Tibial nerve (tissue), 4 donors: ENCODE results near the gene TMEM63C. TPM values are rescaled to one million over a fixed set of nuclear protein-coding genes. Genes with fewer than 3 reads are reported as not detected.

Experiments used
- DNase-seq, 2 donors: peaks; one replicate each; pipeline ENCODE4 v3.0.0-alpha.2; 2019; ENCODE audit warnings: low spot score in 2 of 2
- H3K27ac ChIP-seq, 4 donors: fragments of 200-600 bp; sonication (generic) in 3 of 4; one replicate each; pipeline ENCODE4 v1.5.1; 2017 to 2019; ENCODE audit warnings: mild to moderate bottlenecking in 1 of 4
- H3K27me3 ChIP-seq, 2 donors: fragments of 200-600 bp; sonication (generic) in 1 of 2; one replicate each; pipeline versions ENCODE4 v1.5.1 to v1.6.0; 2017 to 2019
- H3K36me3 ChIP-seq, 3 donors: fragments of 200-600 bp; sonication (generic); one replicate each; pipeline ENCODE4 v1.5.1; 2018 to 2019
- H3K4me1 ChIP-seq, 4 donors: fragments of 200-600 bp; sonication (generic) in 3 of 4; one replicate each; pipeline ENCODE4 v1.5.1; 2017 to 2019
- H3K4me3 ChIP-seq, 4 donors: fragments of 200-600 bp; sonication (generic) in 3 of 4; one replicate each; pipeline ENCODE4 v1.5.1; 2017 to 2019; ENCODE audit warnings: mild to moderate bottlenecking in 1 of 4, moderate library complexity in 1 of 4
- H3K9me3 ChIP-seq, 4 donors: fragments of 200-600 bp; sonication (generic) in 3 of 4; one replicate each; pipeline ENCODE4 v1.5.1; 2017 to 2019
- CTCF ChIP-seq, 5 experiments: fragments of 200-600 bp in 3 of 5; fragments of 450-650 bp in 2 of 5; sonication (generic) in 3 of 5; IDR thresholded peaks; one replicate each; pipeline ENCODE4 v1.5.1; 2016 to 2019; ENCODE audit warnings: antibody characterized with exemption in 5 of 5, mild to moderate bottlenecking in 3 of 5, moderate library complexity in 2 of 5
- EP300 ChIP-seq, 2 donors: sonication (generic); formaldehyde crosslinking; IDR thresholded peaks; one replicate each; pipeline ENCODE4 v1.6.1; 2017; ENCODE audit warnings: antibody characterized with exemption in 2 of 2, mild to moderate bottlenecking in 1 of 2
- POLR2A ChIP-seq, 2 donors: fragments of 450-650 bp; IDR thresholded peaks; one replicate each; pipeline ENCODE4 v1.6.1; 2017; ENCODE audit warnings: antibody characterized with exemption in 2 of 2, mild to moderate bottlenecking in 2 of 2, moderate library complexity in 2 of 2
- WGBS, 2 donors: methylation state at CpG; one replicate each; pipeline ENCODE4 v1.1.5; 2018; 5-methylcytosine and 5-hydroxymethylcytosine counted together
- total RNA-seq, 4 donors: library from RNA; depleted of rRNA; stranded (reverse); fragments of >200 nt; gene quantifications; one replicate each; pipeline ENCODE4 v1.1.0, GENCODE V29; 2016

The TMEM63C gene
- total RNA-seq, 4 donors from 2014 or later: not detected

DNA sequence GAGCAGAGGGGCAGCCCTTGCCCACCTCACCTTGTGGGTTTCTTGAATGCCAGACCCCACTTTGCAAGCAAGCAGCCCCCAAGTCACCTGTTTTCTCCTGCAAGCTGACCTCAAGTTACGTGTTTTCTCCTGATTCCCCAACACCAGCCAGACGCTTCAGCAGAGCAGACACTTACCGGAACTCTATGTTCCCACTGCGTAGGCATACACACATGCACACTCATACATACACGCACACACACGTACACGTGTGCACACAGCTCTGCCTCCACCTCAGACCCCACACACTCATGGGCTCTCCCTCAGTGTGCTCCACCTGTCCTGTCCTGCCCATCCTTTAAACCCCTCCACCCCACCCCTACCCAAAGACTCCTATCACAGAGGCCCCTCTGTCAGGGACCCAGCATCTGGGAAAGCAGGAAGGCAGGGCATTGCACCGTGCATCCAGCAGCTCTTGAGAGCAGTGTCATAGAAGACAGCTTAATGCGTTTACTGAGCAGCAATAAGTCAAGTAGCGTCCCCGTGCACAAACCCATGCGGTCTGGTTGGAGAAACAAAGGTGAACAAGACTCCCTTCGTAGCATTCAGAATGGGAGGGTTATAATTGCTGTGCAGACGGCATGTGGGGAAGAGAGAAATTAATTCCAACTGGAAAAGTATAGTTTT is 44.4 kb downstream of the TMEM63C start:
- no peak for DNase-seq
- Histone ChIP-seq H3K27me3 (no peaks in the 10 kb centered on the region), H3K36me3 (no peaks in the 10 kb centered on the region), H3K9me3 (peaks cover 0 to 5% (median 0%) of the 10 kb centered on the region in 4 donors), H3K4me1 (no peaks in the 10 kb centered on the region), H3K4me3 (no peak overlapping the region), H3K27ac (no peak overlapping the region)
- WGBS, 2 donors: 75 to 81% methylated on average over 14 of the region's 14 CpGs
- TF ChIP-seq POLR2A (IDR thresholded peaks at IDR 0.05): no peak
- TF ChIP-seq EP300 (IDR thresholded peaks at IDR 0.05): no peak
- TF ChIP-seq CTCF (IDR thresholded peaks at IDR 0.05): no peak

- 50 to 60% methylated on average over 6 of the region's 6 CpGs for WGBS, 2 donors
- no peak for DNase-seq
- no peaks in the 10 kb centered on the region for H3K27me3 ChIP-seq
- no peak for TF ChIP-seq EP300 (IDR thresholded peaks at IDR 0.05)
- TF ChIP-seq CTCF (IDR thresholded peaks at IDR 0.05): no peak
- TF ChIP-seq POLR2A (IDR thresholded peaks at IDR 0.05): no peak
- H3K4me1 ChIP-seq: no peaks in the 10 kb centered on the region
- H3K9me3 ChIP-seq: peaks cover 0 to 6% (median 0%) of the 10 kb centered on the region in 4 donors
- H3K36me3 ChIP-seq: no peaks in the 10 kb centered on the region
- H3K27ac ChIP-seq: no peak overlapping the region
- H3K4me3 ChIP-seq: no peak overlapping the region
Observed at GRCh38 chr14:77228056-77228455, 46.5 kb downstream of the TMEM63C start.

GRCh38 chr14:77230914-77231313 is 49.3 kb downstream of the TMEM63C start:
- no peak for TF ChIP-seq POLR2A (IDR thresholded peaks at IDR 0.05)
- TF ChIP-seq CTCF (IDR thresholded peaks at IDR 0.05): no peak
- TF ChIP-seq EP300 (IDR thresholded peaks at IDR 0.05): no peak
- Histone ChIP-seq H3K27ac (no peak overlapping the region), H3K4me1 (no peaks in the 10 kb centered on the region), H3K9me3 (peaks cover 0 to 6% (median 0%) of the 10 kb centered on the region in 4 donors), H3K36me3 (no peaks in the 10 kb centered on the region), H3K27me3 (no peaks in the 10 kb centered on the region), H3K4me3 (no peak overlapping the region)
- WGBS, 2 donors: 75 to 81% methylated on average over 2 of the region's 2 CpGs
- DNase-seq: no peak

DNA sequence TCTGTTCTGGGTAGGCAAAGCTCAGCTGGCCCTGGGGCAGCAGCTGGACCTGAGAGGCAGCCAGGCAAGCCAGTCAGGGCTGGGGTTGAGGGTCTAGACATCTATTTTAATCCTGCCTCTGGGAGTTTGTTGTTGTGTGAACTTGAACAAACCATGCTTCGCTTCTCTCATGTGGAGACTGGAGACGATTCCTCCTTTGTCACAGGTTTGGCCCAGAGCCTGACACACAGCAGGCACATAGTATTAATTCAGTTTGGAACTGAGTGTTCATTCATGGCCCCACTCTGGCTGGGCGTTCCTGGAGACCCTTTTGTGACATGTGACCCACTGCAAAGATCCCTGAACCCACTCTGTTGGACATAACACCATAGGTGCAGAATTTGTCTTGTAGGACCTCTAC is 50.1 kb downstream of the TMEM63C start:
- no peak overlapping the region for H3K27ac ChIP-seq
- H3K4me3 ChIP-seq: no peak overlapping the region
- no peaks in the 10 kb centered on the region for H3K36me3 ChIP-seq
- peaks cover 0 to 6% (median 0%) of the 10 kb centered on the region in 4 donors for H3K9me3 ChIP-seq
- DNase-seq: no peak
- no peak for TF ChIP-seq CTCF (IDR thresholded peaks at IDR 0.05)
- no peak for TF ChIP-seq POLR2A (IDR thresholded peaks at IDR 0.05)
- TF ChIP-seq EP300 (IDR thresholded peaks at IDR 0.05): no peak
- WGBS, 2 donors: 72 to 83% methylated on average over 3 of the region's 3 CpGs
- H3K27me3 ChIP-seq: no peaks in the 10 kb centered on the region
- no peaks in the 10 kb centered on the region for H3K4me1 ChIP-seq

- 72 to 78% methylated on average over 7 of the region's 7 CpGs for WGBS, 2 donors
- Histone ChIP-seq H3K27me3 (no peaks in the 10 kb centered on the region), H3K36me3 (no peaks in the 10 kb centered on the region), H3K4me3 (no peak overlapping the region), H3K9me3 (no peaks in the 10 kb centered on the region), H3K27ac (no peak overlapping the region), H3K4me1 (no peaks in the 10 kb centered on the region)
- no peak for DNase-seq
- no peak for TF ChIP-seq POLR2A (IDR thresholded peaks at IDR 0.05)
- no peak for TF ChIP-seq CTCF (IDR thresholded peaks at IDR 0.05)
- TF ChIP-seq EP300 (IDR thresholded peaks at IDR 0.05): no peak
Observed at GRCh38 chr14:77236814-77237213, 55.2 kb downstream of the TMEM63C start.
